GM13977 (cell line): ENCODE results near the gene INCA1.

ENCODE experiments used
- DNase-seq: peaks from one replicate; pipeline ENCODE4 v3.0.0; 2012; ENCODE audit warnings: low spot score
- in situ Hi-C: fragments of 300-500 bp; cut with MboI; formaldehyde crosslinking; loops from one replicate; pipeline ENCODE4 v1.12.0; 2022; ENCODE audit warnings: low sequenced_read_pairs, low pct_unique_long_range_greater_than_20kb, mixed read lengths, inconsistent platforms; ENCODE audit not compliant: unreplicated experiment
- TF ChIP-seq, protein P1 (sequence below): IDR thresholded peaks from 2 replicates; pipeline ENCODE4 v1.5.1; 2012; ENCODE audit warnings: mild to moderate bottlenecking, control low read depth; ENCODE audit not compliant: insufficient read depth; ENCODE audit errors: extremely low read depth, missing control alignments

Gene INCA1

DNA sequence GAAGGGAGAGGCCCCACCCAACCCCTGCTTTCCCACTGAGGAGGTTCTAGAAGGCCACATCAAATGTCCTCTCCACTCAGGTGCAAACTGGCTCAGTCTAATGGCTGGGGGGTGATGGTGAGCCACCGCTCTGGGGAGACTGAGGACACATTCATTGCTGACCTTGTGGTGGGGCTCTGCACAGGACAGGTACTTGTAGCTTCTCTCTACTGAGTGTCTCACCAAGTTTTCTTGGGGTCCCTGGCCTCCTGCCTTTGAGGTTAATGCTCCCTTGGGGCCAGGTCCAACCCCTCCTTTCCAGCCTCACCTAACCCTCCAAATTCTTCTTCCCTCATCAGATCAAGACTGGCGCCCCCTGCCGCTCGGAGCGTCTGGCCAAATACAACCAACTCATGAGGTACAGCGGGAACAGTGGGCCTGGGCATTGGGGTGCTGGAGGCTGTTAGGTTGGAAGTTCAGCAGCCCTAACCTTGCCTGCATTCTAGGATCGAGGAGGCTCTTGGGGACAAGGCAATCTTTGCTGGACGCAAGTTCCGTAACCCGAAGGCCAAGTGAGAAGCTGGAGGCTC is 40.7 kb downstream of the INCA1 start:
- in situ Hi-C loops = no loop called here
- DNase-seq = no peak
- TF ChIP-seq, protein P1, sequence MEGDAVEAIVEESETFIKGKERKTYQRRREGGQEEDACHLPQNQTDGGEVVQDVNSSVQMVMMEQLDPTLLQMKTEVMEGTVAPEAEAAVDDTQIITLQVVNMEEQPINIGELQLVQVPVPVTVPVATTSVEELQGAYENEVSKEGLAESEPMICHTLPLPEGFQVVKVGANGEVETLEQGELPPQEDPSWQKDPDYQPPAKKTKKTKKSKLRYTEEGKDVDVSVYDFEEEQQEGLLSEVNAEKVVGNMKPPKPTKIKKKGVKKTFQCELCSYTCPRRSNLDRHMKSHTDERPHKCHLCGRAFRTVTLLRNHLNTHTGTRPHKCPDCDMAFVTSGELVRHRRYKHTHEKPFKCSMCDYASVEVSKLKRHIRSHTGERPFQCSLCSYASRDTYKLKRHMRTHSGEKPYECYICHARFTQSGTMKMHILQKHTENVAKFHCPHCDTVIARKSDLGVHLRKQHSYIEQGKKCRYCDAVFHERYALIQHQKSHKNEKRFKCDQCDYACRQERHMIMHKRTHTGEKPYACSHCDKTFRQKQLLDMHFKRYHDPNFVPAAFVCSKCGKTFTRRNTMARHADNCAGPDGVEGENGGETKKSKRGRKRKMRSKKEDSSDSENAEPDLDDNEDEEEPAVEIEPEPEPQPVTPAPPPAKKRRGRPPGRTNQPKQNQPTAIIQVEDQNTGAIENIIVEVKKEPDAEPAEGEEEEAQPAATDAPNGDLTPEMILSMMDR = peak; percentile 52

DNA sequence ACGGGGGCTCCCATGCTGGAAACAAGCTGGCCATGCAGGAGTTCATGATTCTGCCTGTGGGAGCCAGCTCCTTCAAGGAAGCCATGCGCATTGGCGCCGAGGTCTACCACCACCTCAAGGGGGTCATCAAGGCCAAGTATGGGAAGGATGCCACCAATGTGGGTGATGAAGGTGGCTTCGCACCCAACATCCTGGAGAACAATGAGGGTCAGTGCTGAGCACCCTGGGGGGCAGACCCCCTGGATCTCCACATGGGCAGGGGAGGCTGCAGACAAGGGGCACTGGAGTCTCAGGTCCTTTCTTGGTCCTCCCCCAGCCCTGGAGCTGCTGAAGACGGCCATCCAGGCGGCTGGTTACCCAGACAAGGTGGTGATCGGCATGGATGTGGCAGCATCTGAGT is 42.2 kb downstream of the INCA1 start:
- in situ Hi-C loops = no loop called here
- DNase-seq = no peak
- TF ChIP-seq, protein P1 = no peak

DNA sequence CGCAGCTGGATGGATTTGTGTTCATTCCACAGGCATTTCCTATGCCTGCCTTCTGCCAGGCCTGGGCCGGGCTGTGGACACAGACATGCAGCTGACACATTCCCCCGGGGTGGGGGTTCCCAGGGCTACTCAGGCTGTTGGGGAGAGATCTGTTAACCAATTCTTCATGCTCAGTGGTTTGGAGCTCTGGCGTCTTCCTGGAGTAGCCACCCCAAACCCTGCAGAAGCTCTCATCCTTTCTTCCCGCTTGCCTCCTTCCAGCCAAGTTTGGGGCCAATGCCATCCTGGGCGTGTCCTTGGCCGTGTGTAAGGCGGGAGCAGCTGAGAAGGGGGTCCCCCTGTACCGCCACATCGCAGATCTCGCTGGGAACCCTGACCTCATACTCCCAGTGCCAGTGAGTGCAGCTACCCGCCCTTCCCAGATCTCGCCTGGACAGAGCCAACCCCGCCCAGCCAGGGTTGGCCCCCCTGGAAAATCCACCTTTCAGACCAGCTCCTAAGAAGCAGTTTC is 43.8 kb downstream of the INCA1 start:
- in situ Hi-C loops = no loop called here
- no peak for DNase-seq
- TF ChIP-seq, protein P1 = no peak

DNA sequence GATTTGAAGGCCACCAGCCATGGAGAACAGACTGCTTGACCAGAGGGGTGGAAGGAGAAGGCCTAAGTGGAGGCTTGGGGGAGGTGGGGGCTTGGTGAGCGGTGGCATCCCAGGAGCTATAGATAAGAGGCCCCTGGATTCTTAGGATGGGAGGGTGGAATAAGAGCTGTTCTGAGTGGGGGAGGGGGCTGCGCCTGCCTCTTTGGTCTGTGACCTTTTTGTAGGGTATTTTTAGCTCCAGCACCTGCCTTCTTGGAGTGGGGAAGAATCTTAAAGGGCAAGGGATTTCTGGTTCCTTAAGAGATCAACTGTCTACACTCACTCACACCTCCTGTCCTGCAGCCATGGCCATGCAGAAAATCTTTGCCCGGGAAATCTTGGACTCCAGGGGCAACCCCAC is 45.8 kb downstream of the INCA1 start:
- in situ Hi-C loops = no loop called here
- DNase-seq = no peak
- TF ChIP-seq, protein P1 = no peak

DNA sequence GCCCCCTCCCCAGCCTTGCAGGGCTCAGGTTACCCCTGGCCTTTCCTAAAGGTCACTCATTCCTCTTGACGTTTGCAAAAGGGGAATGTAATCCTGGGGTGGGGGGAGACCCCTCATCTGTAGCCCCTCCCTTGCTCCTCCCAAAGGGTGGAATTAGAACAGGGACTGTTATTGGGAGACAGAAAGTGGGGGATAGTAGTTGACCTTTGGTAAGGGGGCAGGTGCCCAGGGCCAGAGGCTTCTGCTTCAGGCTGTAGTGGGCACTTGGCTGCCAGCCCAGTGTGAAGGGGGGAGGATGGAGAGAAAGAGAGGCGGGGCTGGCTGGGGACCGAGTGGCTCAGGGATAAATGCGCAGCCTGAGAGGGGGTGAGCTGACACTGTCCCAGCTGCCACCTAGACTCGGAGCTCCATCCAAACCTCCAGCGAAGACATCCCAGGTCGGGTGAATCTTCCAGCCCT is 46.5 kb downstream of the INCA1 start, which contains the start of gene ENO3:
Gene ENO3 (plus strand): TSS at position 374 of the 459 bp plus-strand sequence. CDS start 711 bp downstream, outside the sequence.
- in situ Hi-C loops = no loop called here
- TF ChIP-seq, protein P1 = no peak
- no peak for DNase-seq

DNA sequence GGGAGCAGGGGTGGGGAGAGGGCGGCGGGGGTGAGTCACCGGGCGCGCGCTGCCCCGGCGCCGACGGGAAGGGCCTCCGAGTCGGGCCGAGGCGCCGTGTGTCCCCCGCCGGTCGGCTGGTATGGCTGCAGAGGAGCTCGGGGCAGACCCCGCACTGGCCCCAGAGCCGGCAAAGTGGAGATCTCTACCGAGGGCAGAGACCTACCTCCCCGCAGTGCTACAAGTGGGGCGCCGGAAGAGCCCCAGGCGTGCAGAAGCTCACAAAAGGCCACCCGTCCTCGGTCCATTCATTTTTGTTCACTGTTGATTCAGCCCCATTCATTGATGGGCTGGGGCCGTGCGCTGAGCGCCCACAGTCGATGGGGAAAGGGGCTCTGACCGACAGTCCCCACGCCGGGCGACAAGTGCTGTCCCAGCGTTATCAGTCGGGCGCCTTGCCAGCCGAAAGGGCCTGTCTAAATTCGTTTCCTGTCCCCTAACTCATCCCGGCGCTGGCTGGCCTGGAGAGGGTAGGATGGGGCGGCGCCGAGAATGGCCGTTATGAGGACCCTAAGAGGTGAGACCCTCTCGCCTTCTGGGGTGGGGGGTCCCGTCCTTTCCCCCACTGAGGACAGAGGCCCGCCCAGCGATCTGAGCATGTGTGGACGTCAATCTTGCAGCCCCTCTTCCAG is 47.1 kb downstream of the INCA1 start:
- in situ Hi-C loops = no loop called here
- TF ChIP-seq, protein P1 = no peak
- no peak for DNase-seq
